PFSK-1 (cell line): ENCODE results near the gene MRPL55.

Source experiments
- FOXP2 ChIP-seq: optimal IDR thresholded peaks from 2 replicates; pipeline ENCODE3; 2011; ENCODE audit warnings: borderline replicate concordance, control low read depth, inconsistent platforms; ENCODE audit not compliant: insufficient read depth; ENCODE audit errors: extremely low read length, extremely low read depth
- POLR2AphosphoS5 ChIP-seq: IDR thresholded peaks from 2 replicates; pipeline ENCODE4 v1.6.1; 2012; ENCODE audit warnings: low read depth, mild to moderate bottlenecking, control low read depth, low read length, moderate library complexity
- REST ChIP-seq, 2 experiments: IDR thresholded peaks; 2 replicates each; pipeline versions ENCODE4 v1.6.1 to v1.8.0; 2011 to 2012; ENCODE audit warnings: low read depth in 2 of 2, low read length in 2 of 2, control low read depth in 1 of 2, inconsistent platforms in 1 of 2, mild to moderate bottlenecking in 1 of 2, moderate library complexity in 1 of 2; ENCODE audit not compliant: insufficient read depth in 1 of 2
- SIN3A ChIP-seq: IDR thresholded peaks from 2 replicates; pipeline ENCODE4 v1.6.1; 2012; ENCODE audit warnings: mild to moderate bottlenecking, low read length, moderate library complexity, borderline replicate concordance; ENCODE audit not compliant: insufficient read depth
- TAF1 ChIP-seq: IDR thresholded peaks from 2 replicates; pipeline ENCODE4 v1.6.1; 2012; ENCODE audit warnings: low read length, control low read depth, borderline replicate concordance; ENCODE audit not compliant: insufficient read depth

GRCh38 chr1:228058949-228059633 is 50.0 kb downstream of the MRPL55 start:
- no peak for TF ChIP-seq FOXP2
- TF ChIP-seq POLR2AphosphoS5, result no peak
- TF ChIP-seq TAF1, result no peak
- no peak for TF ChIP-seq REST (IDR thresholded peaks at IDR 0.05; ENCODE audit: insufficient read depth in 1 of 2, low read depth in 2 of 2, low read length in 2 of 2)
- no peak for TF ChIP-seq SIN3A
